OCI-LY3 (cell line): ENCODE data around the gene WFDC12.

Experiments
- H2AFZ ChIP-seq: fragments of 200-600, 300-600 bp; shearing (Covaris generic); 2 replicates; pipeline ENCODE4 v1.6.0; 2014; ENCODE audit warnings: antibody characterized with exemption, low read depth, low read length
- H3K27ac ChIP-seq: fragments of 200-600, 300-600 bp; sonication (generic); 2 replicates; pipeline ENCODE4 v1.5.1; 2014; ENCODE audit warnings: mild to moderate bottlenecking, low read length, moderate library complexity, mixed read lengths
- H3K27me3 ChIP-seq: fragments of 200-600, 300-600 bp; sonication (generic); 2 replicates; pipeline ENCODE4 v1.6.1; 2014; ENCODE audit warnings: low read depth, low read length, mixed read lengths
- H3K36me3 ChIP-seq: fragments of 200-600, 300-600 bp; sonication (generic); replicated peaks from 2 replicates; pipeline ENCODE3; 2014; ENCODE audit warnings: low read depth, low read length, mixed read lengths
- H3K4me1 ChIP-seq: fragments of 300-600, 200-600 bp; sonication (generic); 2 replicates; pipeline ENCODE4 v1.6.1; 2014; ENCODE audit warnings: low read length, mixed read lengths
- H3K4me2 ChIP-seq: fragments of 200-600, 300-600 bp; sonication (generic); 2 replicates; pipeline ENCODE4 v1.6.1; 2014; ENCODE audit warnings: low read length, mixed read lengths
- H3K4me3 ChIP-seq: fragments of 300-600, 200-600 bp; sonication (generic); 2 replicates; pipeline ENCODE4 v1.5.1; 2014; ENCODE audit warnings: antibody characterized with exemption, mild to moderate bottlenecking, low read length, moderate library complexity
- H3K79me2 ChIP-seq: fragments of 300-600, 200-600 bp; shearing (Covaris generic); 2 replicates; pipeline ENCODE4 v1.6.1; 2014; ENCODE audit warnings: mild to moderate bottlenecking, low read length, mixed read lengths
- H3K9ac ChIP-seq: fragments of 300-600, 200-600 bp; shearing (Covaris generic); 2 replicates; pipeline ENCODE4 v1.6.0; 2014; ENCODE audit warnings: mild to moderate bottlenecking, low read length, moderate library complexity
- H3K9me3 ChIP-seq: fragments of 200-600, 300-600 bp; shearing (Covaris generic); 2 replicates; pipeline ENCODE4 v1.6.1; 2014; ENCODE audit warnings: low read length, mixed read lengths; ENCODE audit not compliant: insufficient read depth
- H4K20me1 ChIP-seq: fragments of 200-600, 300-600 bp; sonication (generic); 2 replicates; pipeline ENCODE4 v1.6.1; 2016; ENCODE audit warnings: low read length, mixed read lengths; ENCODE audit not compliant: insufficient read depth
- CTCF ChIP-seq: fragments of 200-600, 300-600 bp; sonication (generic); IDR thresholded peaks from 2 replicates; pipeline ENCODE4 v1.5.1; 2014; ENCODE audit warnings: antibody characterized with exemption, low read length, low read depth
- EZH2phosphoT487 ChIP-seq: fragments of 200-600 bp; shearing (Covaris generic); IDR thresholded peaks from 2 replicates; pipeline ENCODE4 v1.6.1; 2018; ENCODE audit warnings: antibody characterized with exemption, mixed run types, low read depth

Gene WFDC12, protein sequence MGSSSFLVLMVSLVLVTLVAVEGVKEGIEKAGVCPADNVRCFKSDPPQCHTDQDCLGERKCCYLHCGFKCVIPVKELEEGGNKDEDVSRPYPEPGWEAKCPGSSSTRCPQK

GRCh38 chr20:45124365-45124764, at the start of gene WFDC12:
Gene WFDC12, minus strand, starts transcription at chr20:45124465. Its CDS starts 18 bp downstream, at chr20:45124447.
- H3K36me3 ChIP-seq, result no peaks in the 10 kb centered on the region
- H3K79me2 ChIP-seq, result no peaks in the 10 kb centered on the region
- H3K4me1 ChIP-seq, result no peaks in the 10 kb centered on the region
- H3K9ac ChIP-seq, result no peak within 1 kb of the TSS
- H3K9me3 ChIP-seq, result no peaks in the 10 kb centered on the region
- no peak within 1 kb of the TSS for H3K4me3 ChIP-seq
- H3K4me2 ChIP-seq, result no peak within 1 kb of the TSS
- H3K27me3 ChIP-seq, result no peaks in the 10 kb centered on the region
- no peak within 1 kb of the TSS for H3K27ac ChIP-seq
- H2AFZ ChIP-seq, result no peak within 1 kb of the TSS
- no peaks in the 10 kb centered on the region for H4K20me1 ChIP-seq
- TF ChIP-seq EZH2phosphoT487 (no peak), CTCF (no peak)

DNA sequence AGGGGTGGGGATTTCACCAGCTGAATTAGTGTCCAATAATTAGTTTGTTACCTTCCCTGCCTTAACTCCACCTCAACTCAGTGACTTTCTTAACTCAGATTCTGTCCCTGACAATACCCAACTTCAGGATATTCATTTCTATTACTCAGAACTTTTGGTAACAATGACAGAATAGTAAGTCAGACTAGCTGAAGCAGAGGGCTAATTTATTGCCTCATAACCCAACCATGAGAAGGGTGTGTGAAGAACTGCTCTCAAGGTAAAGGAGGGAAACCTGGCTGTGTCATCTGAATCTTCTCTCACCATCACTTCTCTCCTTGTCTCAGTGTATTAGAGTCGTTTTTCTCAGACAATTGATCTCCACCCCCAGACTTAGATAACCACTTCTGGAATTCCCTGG, 49.3 kb upstream of the WFDC12 start:
- H3K36me3 ChIP-seq, result no peaks in the 10 kb centered on the region
- H2AFZ ChIP-seq, result no peak overlapping the region
- peaks cover 41% of the 10 kb centered on the region for H3K27me3 ChIP-seq
- no peaks in the 10 kb centered on the region for H3K4me1 ChIP-seq
- no peak for TF ChIP-seq CTCF
- no peak for TF ChIP-seq EZH2phosphoT487
- no peak overlapping the region for H3K27ac ChIP-seq
- H3K4me3 ChIP-seq, result no peak overlapping the region
- no peaks in the 10 kb centered on the region for H4K20me1 ChIP-seq
- no peaks in the 10 kb centered on the region for H3K9me3 ChIP-seq
- no peak overlapping the region for H3K9ac ChIP-seq
- H3K79me2 ChIP-seq, result no peaks in the 10 kb centered on the region
- H3K4me2 ChIP-seq, result no peak overlapping the region

GRCh38 chr20:45164906-45165305, 40.6 kb upstream of the WFDC12 start:
- H3K4me1 ChIP-seq, result no peaks in the 10 kb centered on the region
- H3K27me3 ChIP-seq, result peaks cover 34% of the 10 kb centered on the region
- H3K79me2 ChIP-seq, result no peaks in the 10 kb centered on the region
- H4K20me1 ChIP-seq, result no peaks in the 10 kb centered on the region
- H3K9ac ChIP-seq, result no peak overlapping the region
- H3K4me3 ChIP-seq, result no peak overlapping the region
- H3K4me2 ChIP-seq, result no peak overlapping the region
- no peak overlapping the region for H2AFZ ChIP-seq
- no peaks in the 10 kb centered on the region for H3K36me3 ChIP-seq
- no peak overlapping the region for H3K27ac ChIP-seq
- no peak for TF ChIP-seq CTCF
- TF ChIP-seq EZH2phosphoT487, result no peak
- H3K9me3 ChIP-seq, result peaks cover 3% of the 10 kb centered on the region

DNA sequence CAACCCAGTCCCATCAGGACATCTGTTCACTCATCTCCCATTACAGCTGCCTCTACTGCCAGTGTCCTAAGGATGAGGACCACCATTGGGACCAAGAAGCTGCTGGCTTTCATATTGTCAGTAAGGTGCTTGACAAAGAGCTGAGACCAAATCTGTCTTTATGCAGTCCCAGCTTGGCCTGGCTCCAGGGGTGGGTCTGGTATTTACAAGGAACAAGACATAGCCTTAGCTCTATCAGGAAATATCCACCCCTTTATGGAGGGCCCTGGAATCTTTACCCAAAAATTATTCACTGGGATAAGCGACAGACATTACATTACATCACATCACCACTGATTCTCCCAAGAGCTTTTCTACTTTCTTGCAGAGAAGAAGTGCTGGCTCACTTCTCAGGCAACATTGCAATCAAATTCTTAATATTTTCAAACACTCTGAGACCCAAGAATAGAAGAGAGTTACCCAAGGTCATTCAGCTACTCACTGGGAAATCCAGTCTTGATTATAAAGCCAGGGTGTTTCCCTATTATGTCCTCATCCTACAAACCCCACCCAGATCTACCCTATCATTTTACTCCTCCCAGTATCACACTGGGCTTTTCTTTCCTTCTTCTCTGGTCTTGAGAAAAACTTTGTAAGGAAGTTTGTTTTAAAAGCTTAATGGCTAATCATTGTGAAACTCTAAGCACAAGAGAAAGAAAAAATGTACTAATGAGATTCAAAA, 39.0 kb upstream of the WFDC12 start:
- H2AFZ ChIP-seq, result no peak overlapping the region
- no peaks in the 10 kb centered on the region for H3K36me3 ChIP-seq
- H3K9me3 ChIP-seq, result peaks cover 20% of the 10 kb centered on the region
- no peaks in the 10 kb centered on the region for H3K4me1 ChIP-seq
- H3K27me3 ChIP-seq, result peaks cover 29% of the 10 kb centered on the region; the same call in 1 of the 2 replicates
- H3K4me2 ChIP-seq, result no peak overlapping the region
- H3K79me2 ChIP-seq, result no peaks in the 10 kb centered on the region
- no peak overlapping the region for H3K27ac ChIP-seq
- no peak overlapping the region for H3K4me3 ChIP-seq
- H3K9ac ChIP-seq, result no peak overlapping the region
- no peaks in the 10 kb centered on the region for H4K20me1 ChIP-seq
- TF ChIP-seq EZH2phosphoT487 (no peak), CTCF (no peak)
